PC-3 (cell line): Measurements from ENCODE around the gene MGLL. TPM values are rescaled to one million over a fixed set of nuclear protein-coding genes. Genes with fewer than 3 reads are reported as not detected.
A peak's percentile ranks its signal among the peaks of the same experiment; 100 is the strongest.

Experiments
- ATAC-seq: fragments of 200-7000 bp; cut with Tn5 transposase; 2 replicates; pipeline ENCODE4 v1.9.1; 2020; ENCODE audit warnings: mild to moderate bottlenecking, moderate library complexity
- BruUV-seq: library from RNA; stranded (reverse); fragments of 400-500 nt; replicated peaks from 2 replicates; lab custom pipeline; 2021; lab: Mats Ljungman, UMichigan
- CTCF ChIA-PET: fragments of 300-600 bp; sonication (Branson Sonifier 250); formaldehyde crosslinking; loops from one replicate; lab custom pipeline; 2022; ENCODE audit warnings: antibody characterized with exemption; lab: Charles Lee
- POLR2A ChIA-PET: fragments of 300-600 bp; sonication (Branson Sonifier 250); formaldehyde crosslinking; loops from one replicate; lab custom pipeline; 2022; ENCODE audit warnings: antibody characterized with exemption; ENCODE audit not compliant: unreplicated experiment; lab: Charles Lee
- DNase-seq: peaks from one replicate; pipeline ENCODE4 v3.0.0-alpha.2; 2015
- H2AFZ ChIP-seq: fragments of 300-600 bp; sonication (generic); 2 replicates; pipeline ENCODE4 v1.6.0; 2016; ENCODE audit warnings: antibody characterized with exemption, low read length
- H3F3A ChIP-seq: fragments of 300-600 bp; sonication (generic); one replicate; pipeline ENCODE4 v1.6.0; 2017; ENCODE audit warnings: antibody characterized with exemption, low read length, control low read depth, mild to moderate bottlenecking; ENCODE audit not compliant: unreplicated experiment
- H3K27ac ChIP-seq: fragments of 300-600 bp; sonication (generic); 2 replicates; pipeline ENCODE4 v1.5.1; 2016; ENCODE audit warnings: mild to moderate bottlenecking, low read length
- H3K27me3 ChIP-seq: fragments of 300-600 bp; sonication (generic); 2 replicates; pipeline ENCODE4 v1.6.1; 2016; ENCODE audit warnings: low read length, mixed read lengths
- H3K36me3 ChIP-seq: fragments of 300-600 bp; sonication (generic); 2 replicates; pipeline ENCODE4 v1.6.1; 2016; ENCODE audit warnings: low read depth, mixed run types, low read length, mixed read lengths
- H3K4me1 ChIP-seq: fragments of 300-600 bp; sonication (generic); 2 replicates; pipeline ENCODE4 v1.5.1; 2016; ENCODE audit warnings: low read length; ENCODE audit not compliant: insufficient read depth
- H3K4me2 ChIP-seq: fragments of 300-600 bp; sonication (generic); 2 replicates; pipeline ENCODE4 v1.6.0; 2016; ENCODE audit warnings: low read length
- H3K4me3 ChIP-seq: fragments of 300-600 bp; sonication (generic); 2 replicates; pipeline ENCODE4 v1.5.1; 2016; ENCODE audit warnings: mild to moderate bottlenecking, low read length, mixed read lengths
- H3K79me2 ChIP-seq: fragments of 300-600 bp; sonication (generic); 2 replicates; pipeline ENCODE4 v1.6.1; 2017; ENCODE audit warnings: low read length, mixed read lengths
- H3K9ac ChIP-seq: fragments of 300-600 bp; sonication (generic); 2 replicates; pipeline ENCODE4 v1.6.0; 2016; ENCODE audit warnings: mild to moderate bottlenecking, low read length
- H3K9me2 ChIP-seq: fragments of 300-600 bp; sonication (generic); replicated peaks from 2 replicates; pipeline ENCODE4 v1.6.1; 2016; ENCODE audit warnings: mixed run types, low read length, mixed read lengths
- H3K9me3 ChIP-seq: fragments of 300-600 bp; sonication (generic); 2 replicates; pipeline ENCODE4 v1.6.1; 2016; ENCODE audit warnings: low read length, mixed read lengths
- H4K20me1 ChIP-seq: fragments of 300-600 bp; sonication (generic); 2 replicates; pipeline ENCODE4 v1.6.1; 2016; ENCODE audit warnings: low read length, mixed read lengths
- CTCF ChIP-seq: fragments of 300-600 bp; sonication (generic); conservative IDR thresholded peaks from 2 replicates; pipeline ENCODE4 v1.5.1; 2017; ENCODE audit warnings: antibody characterized with exemption, low read depth, mild to moderate bottlenecking, low read length
- EZH2 ChIP-seq: fragments of 300-600 bp; sonication (generic); IDR thresholded peaks from one replicate; pipeline ENCODE4 v1.6.1; 2017; ENCODE audit warnings: antibody characterized with exemption, mild to moderate bottlenecking, low read length; ENCODE audit not compliant: unreplicated experiment
- EZH2phosphoT487 ChIP-seq: fragments of 300-600 bp; sonication (generic); IDR thresholded peaks from 2 replicates; pipeline ENCODE4 v1.6.1; 2018; ENCODE audit warnings: mild to moderate bottlenecking, antibody characterized with exemption, low read length, borderline replicate concordance
- intact Hi-C: fragments of 100-400 bp; cut with micrococcal nuclease; formaldehyde crosslinking; loops from 2 replicates; pipeline ENCODE4 v1.9.0; 2023
- total RNA-seq: library from RNA; depleted of rRNA; stranded (reverse); fragments of >200 nt; gene quantifications from 2 replicates; pipeline ENCODE4 v1.2.3, GENCODE V29; 2014

MGLL gene
- total RNA-seq, 1 experiment from 2014 or later: 38.7 TPM

- Histone ChIP-seq H3K4me2 (peak overlapping the region; percentile 53), H2AFZ (no peak overlapping the region), H4K20me1 (no peaks in the 10 kb centered on the region), H3F3A (no peaks in the 10 kb centered on the region), H3K4me1 (peaks cover 86% of the 10 kb centered on the region), H3K27me3 (no peaks in the 10 kb centered on the region), H3K27ac (peak overlapping the region; percentile 88), H3K9ac (peak overlapping the region; percentile 55), H3K79me2 (peaks cover 72% of the 10 kb centered on the region), H3K36me3 (peaks cover 21% of the 10 kb centered on the region), H3K9me3 (no peaks in the 10 kb centered on the region), H3K9me2 (no peaks in the 10 kb centered on the region), H3K4me3 (no peak overlapping the region)
- ATAC-seq: peak; percentile 57
- TF ChIP-seq CTCF (no peak), EZH2phosphoT487 (no peak), EZH2 (no peak)
- BruUV-seq: no TSS peak
- CTCF ChIA-PET: no interaction called here
- POLR2A ChIA-PET: no interaction called here
- intact Hi-C loops: no loop called here
- peak; percentile 92 for DNase-seq
Observed at GRCh38 chr3:127817406-127817841, 4.9 kb downstream of the MGLL start.

DNA sequence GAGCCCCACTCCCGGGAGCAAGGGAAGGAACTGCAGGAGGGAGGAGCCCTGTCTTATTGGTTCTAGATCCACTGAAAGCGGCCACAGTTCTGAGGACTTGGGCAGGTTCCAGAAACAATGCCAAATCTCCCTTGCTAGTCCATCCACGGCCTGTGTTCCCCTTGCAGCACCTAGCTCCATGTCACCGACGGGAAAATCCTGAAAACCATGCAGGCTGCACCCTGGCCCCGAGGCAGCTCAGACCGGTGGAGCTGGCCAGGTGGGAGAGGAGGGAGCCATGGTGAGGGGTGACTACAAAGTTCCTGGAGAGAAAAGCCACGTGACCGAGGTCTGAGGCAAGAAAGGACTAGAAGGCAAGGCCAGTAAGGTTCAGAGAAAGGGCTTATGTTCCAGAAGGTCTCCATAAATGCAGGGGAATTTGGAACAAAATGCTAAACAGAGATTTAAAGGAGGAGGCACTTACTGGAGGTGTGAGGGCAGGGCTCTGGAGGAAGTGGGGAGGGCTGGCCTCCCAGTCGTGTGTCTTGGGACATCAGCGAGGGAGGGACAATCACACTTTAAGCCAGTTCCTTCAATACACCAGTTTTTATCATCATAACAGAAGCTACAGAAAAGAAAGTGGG, 5.4 kb downstream of the MGLL start:
- Histone ChIP-seq H3K4me2 (peak overlapping the region; percentile 44), H4K20me1 (no peaks in the 10 kb centered on the region), H3K79me2 (peaks cover 67% of the 10 kb centered on the region), H3K27ac (peak overlapping the region; percentile 88), H3K9ac (peak overlapping the region; percentile 55), H3K36me3 (peaks cover 27% of the 10 kb centered on the region), H3K9me2 (no peaks in the 10 kb centered on the region), H3K4me1 (peaks cover 81% of the 10 kb centered on the region), H3K4me3 (no peak overlapping the region), H2AFZ (no peak overlapping the region), H3K9me3 (no peaks in the 10 kb centered on the region), H3F3A (no peaks in the 10 kb centered on the region), H3K27me3 (no peaks in the 10 kb centered on the region)
- no TSS peak for BruUV-seq
- no peak for TF ChIP-seq EZH2phosphoT487
- no peak for TF ChIP-seq CTCF
- TF ChIP-seq EZH2: no peak
- DNase-seq (no peak), ATAC-seq (no peak)
- ChIA-PET POLR2A (no interaction called here), CTCF (no interaction called here)
- intact Hi-C loops: no loop called here
